Endothelial cell of umbilical vein (primary cell): Measurements from ENCODE around the gene TNRC6B. TPM values are rescaled to one million over a fixed set of nuclear protein-coding genes. Genes with fewer than 3 reads are reported as not detected.

Experiments used
- BruUV-seq: library from RNA; stranded (reverse); fragments of 400-500 nt; replicated peaks from 2 replicates; lab custom pipeline; 2021; lab: Mats Ljungman, UMichigan
- CTCF ChIA-PET: fragments of 300-600, 350-600 bp; sonication (Branson Sonifier 250); formaldehyde crosslinking; loops from one replicate; lab custom pipeline; 2021; ENCODE audit warnings: antibody characterized with exemption, inconsistent platforms; lab: Charles Lee
- POLR2A ChIA-PET: fragments of 300-600, 350-600 bp; sonication (Branson Sonifier 250); formaldehyde crosslinking; loops from one replicate; lab custom pipeline; 2021; ENCODE audit warnings: antibody characterized with exemption, inconsistent platforms; lab: Charles Lee
- DNase-seq: peaks from one replicate; pipeline ENCODE4 v3.0.0-alpha.2; 2011; ENCODE audit warnings: low read depth, low spot score
- FAIRE-seq: peaks from 2 replicates; lab custom pipeline; 2011; peaks lifted over from hg19 to GRCh38; lab: Jason Lieb, UNC
- H2AFZ ChIP-seq: 2 replicates; pipeline ENCODE4 v1.6.0; 2012; ENCODE audit warnings: low read depth, low read length, control low read depth, inconsistent platforms
- H3K27ac ChIP-seq: 2 replicates; pipeline ENCODE4 v1.5.1; 2011; ENCODE audit warnings: low read depth, mild to moderate bottlenecking, control low read depth, low read length, moderate library complexity; ENCODE audit not compliant: insufficient read depth
- H3K27me3 ChIP-seq, 2 experiments: 2 replicates each; pipeline versions ENCODE4 v1.6.0 to v1.6.1; 2011; ENCODE audit warnings: low read length in 2 of 2, mixed read lengths in 1 of 2; ENCODE audit not compliant: control insufficient read depth in 2 of 2, insufficient read depth in 2 of 2
- H3K36me3 ChIP-seq, 2 experiments: 2 replicates in 1 of 2; 3 replicates in 1 of 2; pipeline ENCODE4 v1.5.1; 2011; ENCODE audit warnings: low read length in 2 of 2, mild to moderate bottlenecking in 1 of 2, moderate library complexity in 1 of 2; ENCODE audit not compliant: control insufficient read depth in 2 of 2, insufficient read depth in 2 of 2; ENCODE audit errors: extremely low read depth in 1 of 2
- H3K4me1 ChIP-seq: 3 replicates; pipeline ENCODE4 v1.5.1; 2011; ENCODE audit warnings: mild to moderate bottlenecking, low read length; ENCODE audit not compliant: control insufficient read depth, insufficient read depth; ENCODE audit errors: extremely low read depth
- H3K4me2 ChIP-seq: 2 replicates; pipeline ENCODE4 v1.6.1; 2011; ENCODE audit warnings: low read length, control low read depth, mixed read lengths; ENCODE audit not compliant: insufficient read depth
- H3K4me3 ChIP-seq, 3 experiments: fragments of 200-600 bp in 1 of 3; sonication (generic), shearing (Covaris generic) in 1 of 3; replicated peaks in 1 of 3; 2 replicates each; pipeline ENCODE4 v1.5.1; 2011 to 2016; ENCODE audit warnings: control low read depth in 3 of 3, low read length in 3 of 3, mild to moderate bottlenecking in 2 of 3, inconsistent platforms in 1 of 3, low read depth in 1 of 3, moderate library complexity in 1 of 3; ENCODE audit not compliant: insufficient read depth in 1 of 3
- H3K79me2 ChIP-seq: 2 replicates; pipeline ENCODE4 v1.6.0; 2012; ENCODE audit warnings: low read length, inconsistent platforms; ENCODE audit not compliant: control insufficient read depth, insufficient read depth
- H3K9ac ChIP-seq: replicated peaks from 2 replicates; pipeline ENCODE3; 2011; ENCODE audit warnings: low read length, control low read depth; ENCODE audit not compliant: insufficient read depth; ENCODE audit errors: extremely low read depth
- H3K9me1 ChIP-seq: replicated peaks from 3 replicates; pipeline ENCODE4 v1.6.0; 2011; ENCODE audit warnings: mild to moderate bottlenecking, low read length; ENCODE audit not compliant: control insufficient read depth, insufficient read depth; ENCODE audit errors: extremely low read depth
- H3K9me3 ChIP-seq: replicated peaks from 2 replicates; pipeline ENCODE4 v1.5.1; 2012; ENCODE audit warnings: low read length, inconsistent platforms; ENCODE audit not compliant: control insufficient read depth, insufficient read depth
- H4K20me1 ChIP-seq: replicated peaks from 2 replicates; pipeline ENCODE3; 2011; ENCODE audit warnings: mild to moderate bottlenecking, low read length; ENCODE audit not compliant: control insufficient read depth, insufficient read depth; ENCODE audit errors: extremely low read depth
- CTCF ChIP-seq, 2 donors: IDR thresholded peaks; 1 replicate in 1 of 2; 2 replicates in 1 of 2; pipeline ENCODE4 v1.5.1; 2011; ENCODE audit warnings: low read length in 2 of 2, mild to moderate bottlenecking in 2 of 2, moderate library complexity in 2 of 2, control low read depth in 1 of 2, inconsistent platforms in 1 of 2, low read depth in 1 of 2; ENCODE audit not compliant: insufficient read depth in 1 of 2; ENCODE audit errors: extremely low read depth in 1 of 2
- EZH2 ChIP-seq: IDR thresholded peaks from 2 replicates; pipeline ENCODE4 v1.6.1; 2012; ENCODE audit warnings: borderline replicate concordance, low read depth, mild to moderate bottlenecking, moderate library complexity, low read length, inconsistent platforms; ENCODE audit not compliant: severe bottlenecking
- FOS ChIP-seq: IDR thresholded peaks from 2 replicates; pipeline ENCODE4 v1.6.1; 2011; ENCODE audit warnings: mild to moderate bottlenecking, low read length, moderate library complexity, borderline replicate concordance; ENCODE audit not compliant: insufficient read depth
- GATA2 ChIP-seq: IDR thresholded peaks from 2 replicates; pipeline ENCODE4 v1.7.0; 2011; ENCODE audit warnings: low read depth, mild to moderate bottlenecking, moderate library complexity, mixed read lengths, low read length; ENCODE audit not compliant: insufficient read length, insufficient read depth
- JUN ChIP-seq: IDR thresholded peaks from 2 replicates; pipeline ENCODE4 v1.6.1; 2011; ENCODE audit warnings: borderline replicate concordance, low read depth; ENCODE audit not compliant: insufficient read length, insufficient read depth
- MYC ChIP-seq: IDR thresholded peaks from one replicate; pipeline ENCODE4 v1.6.1; 2011; ENCODE audit warnings: mild to moderate bottlenecking, low read depth, low read length
- POLR2A ChIP-seq: IDR thresholded peaks from 2 replicates; pipeline ENCODE4 v1.6.1; 2012; ENCODE audit warnings: low read depth, mild to moderate bottlenecking, control low read depth, low read length
- POLR2AphosphoS5 ChIP-seq: IDR thresholded peaks from 2 replicates; pipeline ENCODE4 v1.6.1; 2012; ENCODE audit warnings: low read depth, mild to moderate bottlenecking, control low read depth, low read length, moderate library complexity; ENCODE audit not compliant: insufficient read depth
- dilution Hi-C: fragments of 300-500 bp; cut with MboI; formaldehyde crosslinking; loops from one replicate; pipeline ENCODE4 v1.15.0; 2019; ENCODE audit warnings: low sequenced_read_pairs; ENCODE audit not compliant: extremely low pct_ligation_motif_present
- intact Hi-C: fragments of 100-400 bp; cut with micrococcal nuclease; formaldehyde crosslinking; loops from one replicate; pipeline ENCODE4 v1.10.0; 2022
- polyA plus RNA-seq, 4 experiments: library from polyadenylated mRNA; depleted of rRNA in 3 of 4; stranded (reverse) in 3 of 4; unstranded in 1 of 4; fragments of >200 nt; gene quantifications; 2 replicates each; pipeline versions ENCODE4 v1.2.1 to v1.2.3, GENCODE V29; 2011 to 2012; ENCODE audit warnings: missing spikeins in 1 of 4
- total RNA-seq: library from RNA; stranded (reverse); gene quantifications from 2 replicates; pipeline ENCODE4 v1.2.3, GENCODE V29; 2021
- TF ChIP-seq, protein P1 (sequence below): IDR thresholded peaks from 2 replicates; pipeline ENCODE4 v1.6.1; 2011; ENCODE audit not compliant: insufficient read depth, insufficient read length

The TNRC6B gene
- total and polyA plus RNA-seq, 2 donors (not counting 3 experiments of a cell fraction or from before 2014, with no cell fraction given) = 10.6 to 37.2 TPM

DNA sequence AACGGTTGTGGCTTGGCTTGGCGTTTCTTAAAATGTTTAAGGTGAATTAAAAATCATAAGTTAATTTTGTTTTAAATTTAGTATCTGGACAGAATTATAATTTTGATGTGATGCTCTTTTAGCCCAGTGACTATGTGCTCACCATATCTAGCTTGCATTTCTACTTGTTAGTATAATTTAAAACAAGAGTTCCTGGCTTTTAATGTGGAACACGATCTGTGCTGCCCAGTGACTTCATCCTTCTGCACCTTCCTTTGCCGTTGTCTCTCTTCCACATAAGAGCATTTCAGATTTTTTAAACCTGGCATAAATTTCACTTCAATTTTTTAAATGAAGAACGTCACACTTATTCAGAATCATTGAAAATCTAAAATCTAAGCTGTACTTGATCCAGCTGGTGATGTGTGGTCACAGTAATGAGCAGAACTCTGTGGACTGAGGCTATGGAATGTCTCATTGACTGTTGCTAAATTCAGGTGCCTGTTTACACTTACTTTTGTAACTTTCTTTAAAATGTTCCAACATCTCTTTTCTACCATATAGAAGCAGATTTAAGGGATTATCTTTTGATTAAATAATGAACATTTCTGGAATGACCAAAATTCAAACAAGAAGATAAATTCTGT is 93.1 kb downstream of the TNRC6B start:
- Histone ChIP-seq H4K20me1 (no peaks in the 10 kb centered on the region), H3K4me3 (no peak overlapping the region), H3K27ac (no peak overlapping the region), H3K36me3 (peaks cover 3 to 4% of the 10 kb centered on the region in 2 experiments), H3K79me2 (no peaks in the 10 kb centered on the region), H3K4me2 (no peak overlapping the region), H3K9me3 (no peaks in the 10 kb centered on the region), H3K4me1 (peaks cover 22% of the 10 kb centered on the region), H3K9ac (no peak overlapping the region), H3K9me1 (no peaks in the 10 kb centered on the region), H2AFZ (no peak overlapping the region), H3K27me3 (no peaks in the 10 kb centered on the region)
- no peak for DNase-seq
- TF ChIP-seq GATA2 (no peak), POLR2AphosphoS5 (no peak), MYC (no peak), JUN (no peak), POLR2A (no peak), FOS (no peak), CTCF (IDR thresholded peaks at IDR 0.05; ENCODE audit: extremely low read depth in 1 of 2, insufficient read depth in 1 of 2, low read depth in 1 of 2, low read length in 2 of 2) (no peak), EZH2 (no peak)
- TF ChIP-seq, protein P1, sequence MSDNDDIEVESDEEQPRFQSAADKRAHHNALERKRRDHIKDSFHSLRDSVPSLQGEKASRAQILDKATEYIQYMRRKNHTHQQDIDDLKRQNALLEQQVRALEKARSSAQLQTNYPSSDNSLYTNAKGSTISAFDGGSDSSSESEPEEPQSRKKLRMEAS = no peak
- dilution Hi-C loops (no loop called here), intact Hi-C loops (loop anchor here (10.0 kb wide), 1 partner anchor 226 kb away; no protein-coding TSS in a partner anchor)
- ChIA-PET POLR2A (no interaction called here), CTCF (no interaction called here)
- no peak for FAIRE-seq
- no TSS peak for BruUV-seq
